DMS53 treated with DMSO at 0.1 percent for 48 hours (cell line): Measurements from ENCODE around the gene CISH.

Experiments
- DNase-seq: peaks from one replicate; lab custom pipeline; 2025; ENCODE audit not compliant: unreplicated experiment; lab: John Stamatoyannopoulos, UW

Gene CISH

DNA sequence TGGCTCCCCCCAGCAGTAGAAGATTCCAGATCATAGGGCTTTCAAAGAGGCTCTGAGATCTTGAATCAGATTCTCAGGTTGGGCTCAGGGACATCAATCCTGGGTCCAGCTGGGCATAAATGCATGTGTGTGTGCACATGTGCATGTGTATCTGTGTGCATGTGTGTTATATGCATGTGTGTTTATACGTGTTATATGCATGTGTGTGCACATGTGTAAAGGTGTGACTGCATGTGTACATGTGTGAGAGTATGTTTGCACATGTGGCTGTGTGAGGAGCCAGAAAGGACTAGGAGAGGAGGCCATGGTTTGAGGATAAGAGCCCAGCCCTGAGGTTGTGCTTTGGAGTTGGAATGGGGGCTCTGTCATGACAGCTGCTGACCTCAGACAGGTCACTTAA lies 3.6 kb upstream of the CISH start:
- no peak for DNase-seq

DNA sequence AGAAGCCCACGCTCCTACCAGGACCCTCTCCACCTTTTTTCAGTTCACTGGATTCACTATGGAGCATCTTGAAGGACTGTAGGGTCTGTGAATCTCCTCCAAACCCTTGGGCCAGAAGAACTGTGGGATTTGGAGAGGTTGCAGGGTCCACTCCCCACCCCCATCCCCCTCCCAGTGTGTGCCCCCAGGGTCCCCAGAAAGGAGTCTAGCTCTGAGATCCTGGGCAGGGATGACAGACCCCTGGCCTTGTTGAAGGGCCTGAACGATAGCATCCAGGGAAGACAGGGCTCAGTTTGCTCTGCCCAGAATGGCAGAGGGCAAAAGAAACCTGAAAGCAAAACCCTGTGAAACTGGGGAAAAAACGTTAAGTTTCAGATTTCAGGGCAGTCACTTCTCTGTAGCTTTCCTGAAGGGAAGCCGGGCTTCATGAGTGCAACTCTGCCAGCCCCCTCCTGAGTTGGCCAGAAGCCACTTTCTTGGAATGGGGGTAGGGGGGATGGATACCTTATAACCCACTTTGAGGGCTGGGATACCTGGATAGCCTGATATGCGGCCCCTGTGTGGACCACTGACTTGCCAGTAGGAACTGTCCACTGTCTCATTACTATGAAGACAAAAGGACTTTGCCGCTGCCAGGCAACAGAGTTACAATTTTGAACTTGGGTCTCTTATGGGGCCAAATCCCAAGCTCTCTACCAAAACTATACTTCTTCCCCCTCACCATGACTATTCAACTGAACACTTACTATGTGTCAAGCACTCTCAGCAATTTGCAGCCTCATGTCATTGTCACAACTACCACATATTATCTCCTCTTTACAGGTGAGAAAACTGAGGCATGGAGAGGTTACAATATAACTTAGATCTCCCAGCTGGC lies 1.6 kb upstream of the CISH start:
- no peak for DNase-seq

DNA sequence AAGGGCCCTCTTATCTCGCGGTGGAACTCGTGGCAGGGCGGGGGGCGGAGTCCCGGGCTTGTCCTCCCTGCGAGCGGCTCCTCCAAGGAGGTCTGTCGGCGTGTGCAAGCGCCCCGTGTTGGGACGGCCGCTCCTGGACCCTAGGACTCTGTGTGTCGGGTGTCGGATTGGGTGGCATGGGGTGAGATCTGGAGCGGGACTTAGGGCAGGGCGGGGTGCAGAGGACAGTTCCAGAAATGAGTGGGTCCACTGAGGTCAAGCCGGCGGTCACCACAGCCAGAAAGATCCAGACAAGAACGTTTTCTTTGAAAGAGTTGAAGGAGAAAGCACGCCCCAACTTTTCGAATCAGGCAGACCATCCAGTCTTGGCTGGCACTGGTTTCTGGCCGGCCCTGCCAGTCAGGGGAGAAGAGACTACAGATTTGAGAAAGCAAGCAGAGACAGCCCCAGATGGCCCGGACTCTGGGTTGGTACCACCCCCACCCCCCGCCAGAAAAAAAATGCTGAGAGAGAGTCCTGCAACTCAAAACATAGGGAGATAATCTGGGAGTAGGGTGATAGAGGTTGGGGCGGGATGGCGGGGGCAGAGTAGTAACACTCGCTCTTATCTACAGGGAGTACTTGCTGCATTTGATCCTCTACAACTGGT lies 784 bp upstream of the CISH start:
- DNase-seq = no peak

DNA sequence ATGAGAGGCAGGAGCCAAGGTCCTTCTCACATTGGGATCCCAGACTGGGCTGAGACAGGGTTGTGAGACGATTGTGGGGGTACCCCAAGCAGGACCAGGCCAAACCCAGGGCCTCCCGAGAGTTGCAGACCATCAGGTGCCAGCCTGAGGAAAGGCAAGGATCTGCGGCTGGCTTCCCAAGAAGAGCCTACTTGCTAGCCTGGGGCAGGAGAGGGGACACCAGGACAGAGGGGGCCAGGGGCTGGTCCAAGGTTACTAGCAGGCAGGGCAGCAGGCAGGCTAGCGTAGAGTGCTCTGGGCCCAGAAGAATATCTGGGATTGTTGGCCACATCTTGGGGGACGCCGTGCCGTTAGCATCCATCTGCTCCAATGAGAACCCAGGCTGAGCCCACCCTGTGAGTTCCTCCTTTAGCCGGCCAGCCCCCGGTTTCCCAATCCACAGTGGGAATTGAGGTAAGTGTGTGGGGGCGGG lies 546 bp downstream of the CISH start:
- no peak for DNase-seq

DNA sequence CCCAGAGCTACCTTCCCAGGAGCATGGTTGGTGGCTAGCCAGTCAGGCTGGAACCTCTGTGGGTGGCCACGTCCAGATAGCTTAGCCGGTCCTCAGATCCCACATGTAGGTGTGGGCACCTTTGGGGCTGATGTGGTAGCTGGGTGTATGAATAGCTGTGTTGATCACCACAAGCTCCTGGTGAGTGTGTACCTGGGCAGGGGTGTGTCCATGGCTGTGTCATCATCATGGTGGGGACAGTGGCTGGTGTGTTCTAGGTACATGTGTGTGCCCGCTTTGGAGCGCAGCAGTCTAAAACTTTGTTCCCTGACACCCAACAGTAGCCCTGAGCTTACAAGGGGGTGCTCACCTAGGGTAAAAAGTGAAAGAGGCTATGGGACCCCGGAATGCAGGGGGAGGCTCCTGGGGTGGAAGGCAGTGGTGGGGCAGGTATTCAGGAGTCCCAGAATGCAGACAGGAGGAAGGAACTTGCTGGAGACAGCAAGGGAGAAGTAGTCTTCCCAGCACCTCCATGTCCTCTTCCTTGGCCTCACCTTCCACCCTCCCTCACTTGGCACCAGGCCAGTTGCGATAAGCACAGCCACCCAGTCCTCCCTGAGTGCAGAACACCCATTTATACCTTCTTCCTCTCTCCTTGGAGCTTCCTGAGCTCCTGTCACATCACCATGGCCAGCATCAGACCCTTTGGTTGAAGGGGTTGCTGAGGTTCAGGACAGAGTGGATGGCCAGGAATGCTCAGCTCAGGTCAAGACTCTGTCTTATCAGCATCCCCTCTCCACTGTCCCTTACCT lies 1.2 kb downstream of the CISH start:
- DNase-seq = no peak

DNA sequence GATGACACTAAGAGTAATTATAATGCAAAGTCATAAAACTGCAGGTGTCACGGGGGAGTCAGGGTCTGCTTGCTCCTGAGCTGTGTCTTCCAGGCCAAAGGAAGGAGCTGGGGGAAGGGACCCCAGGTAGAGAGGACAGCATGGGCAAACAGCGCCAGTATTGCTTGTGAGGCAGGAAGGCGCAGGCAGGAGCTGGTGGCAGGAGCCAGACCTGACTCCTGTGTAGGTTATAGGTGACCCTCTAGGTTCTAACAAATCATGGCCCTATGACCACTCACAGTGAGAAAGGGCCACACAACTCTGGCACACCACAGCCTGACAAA lies 1.9 kb downstream of the CISH start:
- DNase-seq = no peak

DNA sequence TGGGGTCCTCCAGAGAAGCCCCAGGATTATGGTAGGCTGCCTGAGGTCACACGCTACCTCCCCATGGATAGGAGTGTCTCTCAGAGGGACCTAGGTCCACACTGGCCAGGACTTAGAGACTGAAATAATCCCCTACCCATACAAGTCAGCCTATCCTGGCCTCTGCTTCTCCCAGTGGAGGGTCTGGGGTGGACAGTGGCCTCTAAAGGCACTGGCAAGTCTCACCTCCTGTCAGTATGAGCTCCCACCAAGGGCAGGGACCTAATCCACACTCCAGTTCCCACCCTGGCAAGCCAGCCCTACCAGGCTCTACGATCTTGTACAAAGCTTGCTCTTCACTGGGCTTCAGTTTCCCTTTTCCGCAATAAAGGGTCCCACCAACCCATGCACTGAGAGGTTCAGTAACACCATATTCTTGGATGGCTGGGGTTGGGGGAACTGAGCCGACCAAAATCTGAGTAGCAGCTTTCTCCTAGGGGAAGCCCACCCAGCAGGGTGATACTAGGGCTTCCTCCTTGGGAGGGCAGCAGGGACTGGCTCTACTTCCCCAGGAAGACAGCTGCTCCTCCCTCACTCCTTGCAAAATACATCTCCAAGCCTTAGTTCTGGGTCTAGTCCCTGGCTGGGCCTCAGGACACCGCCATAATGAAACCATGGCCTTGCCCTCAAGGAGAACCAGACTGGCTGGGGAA lies 2.4 kb downstream of the CISH start:
- no peak for DNase-seq

DNA sequence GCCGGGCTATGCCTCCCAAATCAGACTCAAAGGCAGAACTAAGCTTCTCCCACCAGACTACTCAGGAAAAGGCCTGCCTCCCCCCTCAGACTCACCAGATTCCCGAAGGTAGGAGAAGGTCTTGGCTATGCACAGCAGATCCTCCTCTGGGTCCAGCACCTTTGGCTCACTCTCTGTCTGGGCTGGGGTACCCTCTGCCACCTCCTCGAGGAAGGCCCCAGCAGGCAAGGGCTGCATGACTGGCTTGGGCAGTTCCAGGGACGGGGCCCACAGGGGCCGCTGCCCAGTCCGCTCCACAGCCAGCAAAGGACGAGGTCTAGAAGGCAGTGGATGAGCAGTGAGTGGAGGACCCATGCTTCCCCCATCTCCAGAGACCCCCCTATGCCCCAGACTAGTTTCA lies 3.3 kb downstream of the CISH start:
- no peak for DNase-seq

DNA sequence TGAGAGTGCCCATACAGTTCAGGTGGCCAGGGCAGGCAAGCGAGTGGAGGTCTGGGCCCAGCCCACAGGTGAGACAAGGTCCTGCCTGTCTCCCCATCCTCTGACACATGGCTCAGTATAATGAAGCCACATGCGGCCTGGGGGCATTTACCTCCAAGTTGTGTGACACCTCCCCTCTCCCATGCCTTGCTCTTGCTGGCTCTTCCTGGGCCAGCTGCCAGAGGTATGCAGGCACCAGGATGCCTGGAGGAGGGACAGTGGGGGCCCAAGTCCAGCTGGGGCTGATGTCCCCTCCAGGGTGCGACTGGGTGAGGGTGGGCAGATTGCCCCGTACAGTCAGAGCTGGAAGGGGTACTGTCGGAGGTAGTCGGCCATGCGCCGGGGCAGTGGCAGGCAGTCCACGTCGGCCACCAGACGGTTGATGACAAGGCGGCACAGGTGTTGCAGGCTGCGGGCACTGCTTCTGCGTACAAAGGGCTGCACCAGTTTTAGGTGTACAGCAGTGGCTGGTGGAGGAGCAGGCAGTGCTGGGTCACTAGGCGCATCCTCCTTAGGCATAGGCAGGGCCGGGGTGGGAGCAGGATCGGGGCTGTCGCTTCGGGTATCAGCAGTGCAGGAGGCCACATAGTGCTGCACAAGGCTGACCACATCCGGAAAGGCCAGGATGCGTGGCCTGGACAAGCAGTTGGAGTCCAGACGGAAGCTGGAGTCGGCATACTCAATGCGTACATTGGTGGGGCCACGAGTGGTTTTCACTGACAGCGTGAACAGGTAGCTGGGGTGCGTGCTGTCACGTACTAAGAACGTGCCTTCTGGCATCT lies 4.1 kb downstream of the CISH start:
- no peak for DNase-seq

DNA sequence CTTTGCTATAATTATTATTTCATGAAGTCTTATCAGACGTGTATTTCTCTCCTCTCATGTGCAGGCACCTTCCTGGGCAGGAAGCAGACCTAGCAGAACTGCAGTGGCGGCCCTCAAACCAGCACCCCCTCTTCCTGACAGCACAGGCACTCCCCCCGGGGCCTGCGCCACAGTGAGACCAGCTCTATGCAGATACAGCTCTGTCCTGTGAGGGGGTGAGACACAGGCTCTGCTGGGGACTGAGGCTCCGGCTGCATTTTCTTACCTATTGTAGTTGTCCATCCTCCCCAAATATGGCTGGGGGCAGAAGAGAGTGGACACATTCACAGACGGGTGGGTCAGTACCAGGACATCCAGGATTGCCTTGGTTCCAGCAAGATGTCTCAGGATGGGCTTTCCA lies 5.0 kb downstream of the CISH start:
- DNase-seq = no peak

DNA sequence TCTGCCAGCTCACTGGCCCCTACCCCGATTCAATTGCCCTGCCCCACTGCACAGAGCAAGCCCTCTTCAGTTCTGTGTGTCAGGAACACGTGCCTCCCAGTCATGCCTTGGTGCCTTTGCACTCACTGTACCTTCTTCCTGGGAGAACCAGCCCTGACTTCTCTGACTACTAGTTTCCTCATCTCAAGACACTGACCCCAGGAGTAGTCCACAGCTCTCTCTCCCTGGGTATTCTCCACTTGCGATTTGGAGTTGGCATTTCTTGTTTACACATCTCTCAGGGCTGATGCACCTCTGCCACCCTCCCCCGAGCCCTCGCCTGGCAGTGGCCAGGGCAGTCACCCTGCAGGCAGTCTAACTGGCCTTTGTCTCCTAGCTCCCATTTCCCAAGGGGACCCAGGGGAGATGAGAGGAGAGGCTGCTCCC lies 5.7 kb downstream of the CISH start:
- no peak for DNase-seq

DNA sequence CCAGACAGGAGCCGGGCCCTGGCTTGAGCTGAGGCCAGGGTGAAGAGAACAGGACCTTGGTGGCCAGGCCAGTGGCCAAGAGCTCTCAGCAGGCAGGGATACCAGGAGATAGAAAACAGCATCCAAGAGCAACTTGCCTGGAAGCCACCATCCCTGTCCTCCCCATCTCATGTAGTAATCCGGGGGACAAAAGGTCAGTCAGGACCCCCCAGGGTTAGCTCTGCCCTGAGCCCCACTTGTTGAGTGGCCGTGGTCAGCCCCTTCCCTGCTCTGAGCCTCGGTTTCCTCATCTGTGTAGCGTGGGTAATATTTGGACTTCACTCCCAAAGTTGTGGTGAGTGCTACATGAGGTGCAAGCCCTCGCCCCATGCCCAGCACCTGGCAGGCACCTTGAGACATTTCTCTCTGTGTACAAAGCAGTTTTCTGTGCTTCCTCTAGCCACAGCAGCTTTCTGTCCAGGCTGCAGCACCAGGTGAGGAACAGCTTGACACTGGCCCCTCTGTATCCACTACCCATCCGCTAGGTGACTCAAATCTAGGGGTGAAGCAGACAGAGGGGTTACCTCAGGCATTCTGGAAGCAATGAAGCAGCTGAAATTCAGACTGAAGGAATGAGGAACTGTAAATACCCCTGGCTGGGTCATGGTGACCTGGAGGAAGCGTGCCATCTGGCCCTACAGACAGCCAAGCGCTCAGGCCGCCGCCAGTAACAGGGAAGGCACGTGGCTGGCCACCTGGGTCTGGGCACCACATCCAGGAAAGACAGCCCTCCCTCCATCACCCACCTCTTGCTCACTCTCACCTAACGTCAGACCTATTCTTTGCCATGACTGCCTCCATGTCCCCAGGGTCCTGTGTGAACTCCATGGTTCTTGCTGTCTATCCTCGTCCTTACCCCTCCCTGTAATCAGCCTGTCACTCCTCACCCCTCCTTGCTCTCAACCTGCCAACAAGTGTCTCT lies 6.7 kb downstream of the CISH start:
- DNase-seq = no peak

DNA sequence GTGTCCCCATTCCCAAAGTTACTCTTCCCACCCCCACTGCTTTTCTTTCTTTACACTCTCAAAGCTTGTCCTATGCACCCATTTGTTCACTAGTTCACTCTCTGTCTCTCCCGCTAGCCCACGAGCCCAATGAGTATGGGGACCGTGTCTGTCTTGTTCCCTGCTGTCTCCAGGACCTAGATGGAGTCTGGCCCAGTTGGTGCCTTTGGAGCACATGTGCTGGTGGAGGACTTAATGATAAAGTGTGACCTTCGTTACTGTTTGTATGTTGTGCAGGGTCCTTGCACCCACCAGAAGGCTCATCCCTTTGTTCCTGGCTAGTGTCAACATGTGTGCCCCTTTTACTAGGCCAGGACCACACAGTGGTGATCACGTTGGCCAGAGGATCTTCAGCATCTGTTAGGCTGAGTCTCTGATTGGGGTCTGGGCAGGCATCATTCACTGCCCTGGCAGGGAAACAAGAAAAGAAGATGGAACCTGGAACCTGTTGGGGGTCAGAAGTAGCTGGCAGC lies 7.4 kb downstream of the CISH start:
- DNase-seq = no peak

DNA sequence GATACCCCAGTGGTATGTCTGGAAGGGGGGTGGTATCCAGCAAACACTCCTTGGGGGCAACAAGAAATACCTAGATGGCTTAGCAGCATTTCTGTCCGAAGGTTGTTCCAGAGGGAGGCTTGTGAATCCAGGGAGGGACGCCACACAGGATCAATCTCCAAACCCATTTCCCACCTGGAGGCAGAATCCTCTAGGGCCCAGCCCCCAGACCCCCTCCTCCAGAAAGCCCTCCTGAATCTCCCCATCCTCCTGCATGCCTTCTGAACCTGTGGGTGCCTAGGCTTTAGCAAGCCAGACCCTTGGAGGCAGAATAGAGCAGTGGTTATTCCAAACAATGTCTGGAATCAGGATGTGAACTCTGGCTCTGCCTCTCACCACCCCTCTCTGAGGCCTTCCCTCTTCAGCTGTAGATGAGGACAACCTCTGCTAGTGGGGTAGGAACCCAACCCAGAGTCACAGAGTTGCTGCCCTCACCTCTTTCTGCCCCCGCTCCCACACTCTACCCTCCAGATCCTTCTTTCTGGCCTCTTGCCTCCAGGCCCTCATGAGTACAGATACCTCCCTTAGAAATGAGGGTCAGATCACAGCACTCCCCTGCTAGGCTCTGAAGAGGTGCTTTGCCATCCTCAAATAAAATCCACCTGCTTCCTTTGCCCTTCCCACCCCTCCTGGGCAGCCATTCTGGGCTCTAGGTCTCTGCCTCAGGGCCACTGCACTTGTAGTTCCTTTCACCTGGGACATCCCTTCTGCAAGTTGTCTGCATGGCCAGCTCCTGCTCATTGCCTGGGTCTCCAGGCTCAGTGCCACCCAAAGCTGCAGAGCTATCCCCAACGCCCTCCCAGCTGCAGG lies 8.1 kb downstream of the CISH start:
- no peak for DNase-seq

DNA sequence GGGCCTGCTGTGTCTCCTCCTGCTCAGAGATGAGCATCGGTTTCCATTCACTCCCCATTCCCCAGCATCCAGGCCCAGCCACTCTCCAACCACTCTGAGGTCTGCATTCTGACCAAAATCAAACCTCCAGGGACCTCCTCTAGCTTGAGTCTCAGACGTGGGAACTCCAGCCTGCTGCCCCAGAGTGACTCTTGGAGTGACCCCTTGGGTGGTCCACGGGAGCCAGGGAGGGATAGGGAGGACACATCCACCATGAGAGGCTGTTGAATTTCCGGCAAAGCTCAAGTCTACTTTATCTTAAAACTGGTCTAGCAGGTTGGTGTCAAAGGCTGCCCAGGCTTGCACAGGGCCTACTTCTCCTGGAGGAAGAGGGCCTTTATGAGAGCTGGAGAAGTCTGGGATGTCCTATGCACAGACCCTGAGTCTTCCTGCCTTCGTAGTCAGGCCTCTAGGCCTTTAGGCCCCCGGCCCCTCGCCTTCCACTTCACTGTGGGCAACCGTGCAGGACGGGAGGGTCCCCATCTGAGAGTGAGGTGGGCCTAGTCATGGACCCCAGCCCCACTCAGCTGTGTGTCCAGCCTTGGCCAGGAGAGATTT lies 8.9 kb downstream of the CISH start:
- peak; percentile 33 for DNase-seq

DNA sequence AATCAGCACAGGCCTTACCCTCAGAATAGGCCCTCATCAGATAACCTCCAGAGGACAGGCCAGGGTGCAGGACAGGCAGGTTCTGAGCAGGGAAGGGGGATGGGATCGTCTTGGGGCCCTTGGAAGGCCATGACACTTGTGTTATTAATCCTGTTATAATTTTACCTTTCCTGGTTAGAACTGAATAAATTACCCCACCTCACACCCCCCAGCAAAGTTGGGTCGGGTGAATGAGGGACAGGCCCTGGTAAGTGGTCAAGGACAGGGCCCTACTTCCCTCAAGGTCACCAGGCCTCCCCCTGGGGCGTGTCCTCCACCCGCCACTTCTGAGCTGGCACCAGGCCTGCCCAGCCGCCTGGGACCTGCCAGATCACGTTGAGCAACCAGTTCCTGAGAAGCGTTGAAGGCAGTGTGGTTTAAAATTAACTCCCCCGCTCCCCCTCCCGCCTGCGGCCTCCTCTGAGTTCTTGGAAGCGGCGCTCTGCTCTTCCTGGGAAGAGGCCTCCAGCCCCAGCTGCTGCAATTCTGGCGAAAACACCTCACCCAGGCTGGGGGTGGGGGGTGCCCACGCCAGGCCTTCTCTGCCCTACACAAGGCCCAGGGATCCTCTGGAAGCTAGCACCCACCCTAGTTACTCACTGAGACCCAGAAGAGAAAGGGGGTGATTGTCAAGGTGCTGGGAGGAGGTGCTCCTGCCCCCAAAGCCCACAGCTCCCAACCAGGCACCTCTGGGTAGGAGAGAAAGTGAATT lies 10.6 kb downstream of the CISH start:
- peak; percentile 60 for DNase-seq

DNA sequence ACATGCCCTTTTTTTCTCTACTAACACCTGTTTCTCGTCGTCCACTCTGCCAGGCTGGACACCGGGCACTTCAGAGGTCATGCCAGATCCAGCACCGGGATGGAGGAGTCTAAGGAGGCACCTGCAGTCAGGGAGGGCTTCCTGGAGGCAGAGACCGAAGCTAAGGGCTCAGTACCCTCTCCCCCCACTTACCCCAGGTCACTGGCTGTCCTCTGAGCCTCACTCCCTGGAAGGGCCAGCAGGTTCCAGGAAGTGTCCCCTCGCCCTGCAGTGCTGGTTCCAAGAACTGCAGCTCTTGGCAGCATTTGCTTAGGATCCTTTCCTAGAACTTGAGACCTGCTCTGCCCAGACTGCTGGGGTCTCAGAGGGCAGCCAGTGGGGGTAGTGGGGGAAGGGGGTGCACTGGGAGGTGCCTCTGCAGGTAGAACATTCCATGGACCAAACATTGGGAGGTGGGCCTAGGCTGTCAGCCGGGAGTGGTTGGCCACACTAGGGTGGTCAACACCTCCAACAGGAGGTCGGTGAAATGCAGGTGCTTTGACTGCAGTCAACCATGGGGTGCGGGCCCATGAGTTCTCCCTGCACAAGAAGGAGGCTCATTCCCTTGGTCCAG lies 11.3 kb downstream of the CISH start:
- DNase-seq = no peak
